Liver (tissue), 3 donors: ENCODE results near the gene HRCT1.

Source experiments
- EGR1 ChIP-seq, 2 donors: IDR thresholded peaks; 2 replicates each; pipeline ENCODE4 v1.6.1; 2016 to 2018; ENCODE audit warnings: antibody characterized with exemption in 2 of 2, low read depth in 2 of 2
- FOXA1 ChIP-seq: IDR thresholded peaks from 2 replicates; pipeline ENCODE4 v1.6.1; 2016; ENCODE audit warnings: antibody characterized with exemption
- RAD21 ChIP-seq, 2 donors: IDR thresholded peaks; 2 replicates each; pipeline ENCODE4 v1.6.1; 2016; ENCODE audit warnings: antibody characterized with exemption in 2 of 2, mild to moderate bottlenecking in 2 of 2
- TF ChIP-seq, protein P1 (sequence below): fragments of 150-350 bp; IDR thresholded peaks from 2 replicates; pipeline ENCODE4 v1.5.1; 2017; ENCODE audit warnings: improper control_type of control experiment, low read depth, low read length; ENCODE audit not compliant: missing input control
- donor health status: healthy.
- donor health status: healthy.

DNA sequence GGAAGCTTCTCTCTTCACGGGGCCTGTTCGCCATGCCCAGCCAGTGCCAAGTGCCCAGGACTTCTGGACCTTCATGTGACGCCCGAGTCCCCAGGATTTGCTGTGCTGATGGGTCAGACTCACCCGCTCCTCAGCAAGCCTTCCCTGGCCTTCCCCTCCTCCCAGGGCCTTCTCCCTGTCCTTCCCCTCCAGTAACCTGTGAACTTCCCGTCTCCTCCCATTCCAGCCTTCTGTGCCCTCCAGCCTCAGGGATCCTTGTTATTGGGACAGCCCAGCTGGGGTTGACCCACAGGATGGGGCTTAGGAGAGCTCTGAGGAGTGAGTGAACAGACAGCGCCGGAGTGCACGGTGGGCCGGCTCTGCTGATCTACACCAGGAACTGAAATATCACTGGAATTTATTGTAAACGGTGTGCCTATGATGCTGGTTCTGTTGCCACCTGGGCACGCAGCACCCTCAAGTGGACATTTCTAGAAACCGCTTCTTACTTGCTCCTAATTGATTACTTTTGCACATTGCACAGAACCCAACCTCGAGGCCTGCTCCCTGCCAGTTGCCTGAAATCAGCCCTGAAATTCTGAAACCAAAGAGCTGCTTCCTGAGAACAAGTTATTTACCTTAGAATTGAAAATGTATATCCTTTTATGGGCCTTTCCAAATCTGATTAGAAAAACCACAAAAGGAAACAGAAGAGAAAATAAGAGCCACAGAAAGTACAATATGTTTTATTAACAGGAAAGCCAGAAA is 4.8 kb downstream of the HRCT1 start:
- TF ChIP-seq, protein P1, sequence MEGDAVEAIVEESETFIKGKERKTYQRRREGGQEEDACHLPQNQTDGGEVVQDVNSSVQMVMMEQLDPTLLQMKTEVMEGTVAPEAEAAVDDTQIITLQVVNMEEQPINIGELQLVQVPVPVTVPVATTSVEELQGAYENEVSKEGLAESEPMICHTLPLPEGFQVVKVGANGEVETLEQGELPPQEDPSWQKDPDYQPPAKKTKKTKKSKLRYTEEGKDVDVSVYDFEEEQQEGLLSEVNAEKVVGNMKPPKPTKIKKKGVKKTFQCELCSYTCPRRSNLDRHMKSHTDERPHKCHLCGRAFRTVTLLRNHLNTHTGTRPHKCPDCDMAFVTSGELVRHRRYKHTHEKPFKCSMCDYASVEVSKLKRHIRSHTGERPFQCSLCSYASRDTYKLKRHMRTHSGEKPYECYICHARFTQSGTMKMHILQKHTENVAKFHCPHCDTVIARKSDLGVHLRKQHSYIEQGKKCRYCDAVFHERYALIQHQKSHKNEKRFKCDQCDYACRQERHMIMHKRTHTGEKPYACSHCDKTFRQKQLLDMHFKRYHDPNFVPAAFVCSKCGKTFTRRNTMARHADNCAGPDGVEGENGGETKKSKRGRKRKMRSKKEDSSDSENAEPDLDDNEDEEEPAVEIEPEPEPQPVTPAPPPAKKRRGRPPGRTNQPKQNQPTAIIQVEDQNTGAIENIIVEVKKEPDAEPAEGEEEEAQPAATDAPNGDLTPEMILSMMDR = peak; percentile 54
- TF ChIP-seq RAD21 (IDR thresholded peaks at IDR 0.05) (peak; percentile 75 to 82), EGR1 (IDR thresholded peaks at IDR 0.05; ENCODE audit: low read depth in 2 of 2) (no peak), FOXA1 (no peak)
